Measurements from ENCODE around the gene MKS1.

DNA sequence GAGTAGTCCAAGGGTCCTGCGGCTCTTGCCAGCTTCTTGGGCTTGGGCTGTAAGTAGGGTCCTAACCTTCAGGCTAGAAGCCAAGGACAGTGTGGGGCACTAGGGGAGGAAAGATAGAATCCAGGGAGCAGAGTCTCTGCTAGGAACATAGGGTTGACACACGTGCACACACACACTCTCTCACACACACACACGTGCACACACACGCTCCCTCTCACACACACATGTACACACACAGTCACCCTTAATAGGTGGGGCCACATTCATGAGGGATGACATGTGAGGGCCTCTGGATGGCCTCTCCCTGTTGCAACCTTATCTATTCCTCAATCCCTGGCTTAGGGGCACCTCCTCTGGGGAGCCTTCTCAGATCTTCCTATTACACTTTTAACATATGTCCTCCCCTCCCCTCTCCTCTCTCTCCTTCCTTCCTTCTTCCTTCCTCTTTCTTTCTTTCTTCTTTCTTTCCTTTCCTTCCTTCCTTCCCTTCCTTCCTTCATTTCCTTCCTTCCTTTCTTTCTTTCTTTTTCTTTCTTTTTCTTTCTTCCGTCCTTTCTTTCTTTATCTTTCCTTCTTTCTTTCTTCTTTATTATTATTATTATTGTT, 23.4 kb downstream of the MKS1 start:
- TF ChIP-seq, protein P1, sequence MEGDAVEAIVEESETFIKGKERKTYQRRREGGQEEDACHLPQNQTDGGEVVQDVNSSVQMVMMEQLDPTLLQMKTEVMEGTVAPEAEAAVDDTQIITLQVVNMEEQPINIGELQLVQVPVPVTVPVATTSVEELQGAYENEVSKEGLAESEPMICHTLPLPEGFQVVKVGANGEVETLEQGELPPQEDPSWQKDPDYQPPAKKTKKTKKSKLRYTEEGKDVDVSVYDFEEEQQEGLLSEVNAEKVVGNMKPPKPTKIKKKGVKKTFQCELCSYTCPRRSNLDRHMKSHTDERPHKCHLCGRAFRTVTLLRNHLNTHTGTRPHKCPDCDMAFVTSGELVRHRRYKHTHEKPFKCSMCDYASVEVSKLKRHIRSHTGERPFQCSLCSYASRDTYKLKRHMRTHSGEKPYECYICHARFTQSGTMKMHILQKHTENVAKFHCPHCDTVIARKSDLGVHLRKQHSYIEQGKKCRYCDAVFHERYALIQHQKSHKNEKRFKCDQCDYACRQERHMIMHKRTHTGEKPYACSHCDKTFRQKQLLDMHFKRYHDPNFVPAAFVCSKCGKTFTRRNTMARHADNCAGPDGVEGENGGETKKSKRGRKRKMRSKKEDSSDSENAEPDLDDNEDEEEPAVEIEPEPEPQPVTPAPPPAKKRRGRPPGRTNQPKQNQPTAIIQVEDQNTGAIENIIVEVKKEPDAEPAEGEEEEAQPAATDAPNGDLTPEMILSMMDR (IDR thresholded peaks at IDR 0.05): no peak
- TF ChIP-seq POLR2AphosphoS5 (IDR thresholded peaks at IDR 0.05; ENCODE audit: low read depth, low read length): no peak
- TF ChIP-seq, protein P2, sequence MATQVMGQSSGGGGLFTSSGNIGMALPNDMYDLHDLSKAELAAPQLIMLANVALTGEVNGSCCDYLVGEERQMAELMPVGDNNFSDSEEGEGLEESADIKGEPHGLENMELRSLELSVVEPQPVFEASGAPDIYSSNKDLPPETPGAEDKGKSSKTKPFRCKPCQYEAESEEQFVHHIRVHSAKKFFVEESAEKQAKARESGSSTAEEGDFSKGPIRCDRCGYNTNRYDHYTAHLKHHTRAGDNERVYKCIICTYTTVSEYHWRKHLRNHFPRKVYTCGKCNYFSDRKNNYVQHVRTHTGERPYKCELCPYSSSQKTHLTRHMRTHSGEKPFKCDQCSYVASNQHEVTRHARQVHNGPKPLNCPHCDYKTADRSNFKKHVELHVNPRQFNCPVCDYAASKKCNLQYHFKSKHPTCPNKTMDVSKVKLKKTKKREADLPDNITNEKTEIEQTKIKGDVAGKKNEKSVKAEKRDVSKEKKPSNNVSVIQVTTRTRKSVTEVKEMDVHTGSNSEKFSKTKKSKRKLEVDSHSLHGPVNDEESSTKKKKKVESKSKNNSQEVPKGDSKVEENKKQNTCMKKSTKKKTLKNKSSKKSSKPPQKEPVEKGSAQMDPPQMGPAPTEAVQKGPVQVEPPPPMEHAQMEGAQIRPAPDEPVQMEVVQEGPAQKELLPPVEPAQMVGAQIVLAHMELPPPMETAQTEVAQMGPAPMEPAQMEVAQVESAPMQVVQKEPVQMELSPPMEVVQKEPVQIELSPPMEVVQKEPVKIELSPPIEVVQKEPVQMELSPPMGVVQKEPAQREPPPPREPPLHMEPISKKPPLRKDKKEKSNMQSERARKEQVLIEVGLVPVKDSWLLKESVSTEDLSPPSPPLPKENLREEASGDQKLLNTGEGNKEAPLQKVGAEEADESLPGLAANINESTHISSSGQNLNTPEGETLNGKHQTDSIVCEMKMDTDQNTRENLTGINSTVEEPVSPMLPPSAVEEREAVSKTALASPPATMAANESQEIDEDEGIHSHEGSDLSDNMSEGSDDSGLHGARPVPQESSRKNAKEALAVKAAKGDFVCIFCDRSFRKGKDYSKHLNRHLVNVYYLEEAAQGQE (IDR thresholded peaks at IDR 0.05; ENCODE audit: insufficient read depth in 1 of 2, low read depth in 2 of 2, low read length in 1 of 2): no peak
